Measurements from ENCODE around the gene GRID1.

GRCh38 chr10:86046845-86047460 is 319.6 kb downstream of the GRID1 start:
- TF ChIP-seq CTCF (IDR thresholded peaks at IDR 0.05 in 2 of 3, conservative IDR thresholded peaks at IDR 0.05 in 1 of 3; ENCODE audit: borderline replicate concordance in 1 of 3, insufficient read depth in 1 of 3, low read depth in 2 of 3, low read length in 2 of 3) (no peak), POLR2A (IDR thresholded peaks at IDR 0.05; ENCODE audit: borderline replicate concordance, extremely low read depth, insufficient read depth, insufficient read length) (no peak), MAX (IDR thresholded peaks at IDR 0.05) (no peak; the same call in 1 of the 2 replicates), YY1 (IDR thresholded peaks at IDR 0.05; ENCODE audit: extremely low read depth, insufficient replicate concordance, low read depth, low read length) (no peak), RAD21 (IDR thresholded peaks at IDR 0.05; ENCODE audit: low read depth) (no peak), TCF7L2 (IDR thresholded peaks at IDR 0.05; ENCODE audit: borderline replicate concordance, extremely low read depth, insufficient read depth, insufficient read length) (peak; percentile 79), EZH2 (IDR thresholded peaks at IDR 0.05) (no peak), ZFX (IDR thresholded peaks at IDR 0.05) (no peak), EGR1 (IDR thresholded peaks at IDR 0.05; ENCODE audit: low read depth) (no peak), FOSL1 (IDR thresholded peaks at IDR 0.05; ENCODE audit: low read depth) (peak; percentile 72), EZH2phosphoT487 (IDR thresholded peaks at IDR 0.05; ENCODE audit: borderline replicate concordance) (no peak), ZBTB33 (IDR thresholded peaks at IDR 0.05; ENCODE audit: extremely low read depth, insufficient replicate concordance, low read length) (no peak), CBX3 (IDR thresholded peaks at IDR 0.05; ENCODE audit: low read depth) (peak; percentile 41; the same call in 1 of the 2 replicates)

Measured in HCT116 (cell line).